Muscle of back (tissue), 11 donors: ENCODE data around the gene SRPRB. TPM values are rescaled to one million over a fixed set of nuclear protein-coding genes. Genes with fewer than 3 reads are reported as not detected.
A peak's percentile ranks its signal among the peaks of the same experiment; 100 is the strongest.

ENCODE experiments used
- DNase-seq, 3 donors: peaks; one replicate each; pipeline versions ENCODE4 v3.0.0 to v3.0.0-alpha.2; 2013
- polyA plus RNA-seq, 10 donors: library from polyadenylated mRNA; unstranded; fragments of 120-200 nt; gene quantifications; one replicate each; pipeline ENCODE4 v1.2.1, GENCODE V29; 2013; ENCODE audit not compliant: insufficient read length in 10 of 10

SRPRB gene
- polyA plus RNA-seq, 10 donors, result 32.4 to 43.4 (median 37.1) TPM

DNA sequence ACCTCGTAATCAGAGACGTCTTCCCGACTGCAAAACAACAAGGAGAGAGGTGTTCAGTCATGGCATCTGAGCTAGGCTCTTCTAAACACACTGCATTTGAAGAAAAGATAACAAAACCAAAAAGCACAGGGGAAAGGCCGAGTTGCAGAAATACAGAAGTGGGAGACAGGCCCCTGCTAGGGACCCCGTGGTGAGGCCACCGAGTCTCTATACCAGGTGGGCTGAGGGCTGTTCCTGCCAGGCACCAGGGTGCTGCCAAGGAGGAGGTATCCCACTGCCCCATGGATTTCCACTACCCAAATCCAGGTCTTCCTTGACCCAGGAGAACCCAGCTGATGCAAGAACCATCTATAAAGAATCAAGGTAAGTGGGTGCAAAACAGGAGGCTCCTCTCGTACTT is 59.0 kb downstream of the SRPRB start:
- no peak for DNase-seq

GRCh38 chr3:133865136-133865855 is 59.7 kb downstream of the SRPRB start:
- no peak for DNase-seq

DNA sequence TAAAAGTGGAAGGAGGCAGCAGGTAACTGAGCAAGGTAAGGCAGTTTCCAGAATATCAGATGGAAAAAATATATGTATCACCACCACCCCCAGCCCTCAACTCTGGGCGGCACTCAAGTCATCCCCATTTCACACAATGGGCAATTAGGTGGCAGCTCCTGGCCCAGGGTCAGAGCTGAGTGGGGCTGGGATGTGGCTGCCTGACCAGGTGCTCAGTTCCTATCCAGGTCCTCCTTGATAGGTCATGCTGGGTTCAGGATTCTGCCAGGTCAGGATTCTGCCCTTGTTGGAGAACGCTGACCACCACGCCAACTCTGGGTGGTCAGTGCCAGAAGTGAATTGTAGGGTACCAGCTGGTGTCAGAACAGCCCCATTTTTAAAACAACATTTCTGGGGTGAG is 60.5 kb downstream of the SRPRB start:
- no peak for DNase-seq

DNA sequence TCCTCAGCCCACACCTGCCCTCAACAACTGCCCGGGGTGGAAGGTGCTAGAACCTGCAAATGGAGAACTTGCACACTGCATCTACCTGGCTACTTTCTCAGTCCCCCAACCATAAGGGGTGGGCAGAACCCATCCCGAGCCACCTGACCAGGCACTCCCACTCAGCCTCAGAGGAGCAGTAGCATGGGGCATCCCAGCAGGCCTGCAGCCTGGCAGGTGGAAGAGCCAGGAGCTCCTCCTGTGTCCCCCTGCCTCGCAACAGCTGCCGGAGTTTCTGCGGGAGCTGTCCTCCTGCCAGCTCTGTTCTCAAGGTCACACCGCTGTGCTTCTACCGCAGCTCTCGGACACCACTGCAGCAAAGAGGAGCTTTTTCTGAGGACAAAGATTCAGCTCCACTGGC is 62.6 kb downstream of the SRPRB start:
- DNase-seq, result no peak

GRCh38 chr3:133868758-133869475 is 63.3 kb downstream of the SRPRB start:
- peak in 2 of 3 donors; percentile 10 to 26 for DNase-seq

- no peak for DNase-seq
These were observed 64.0 kb downstream of the SRPRB start for GRCh38 chr3:133869586-133869985.

DNA sequence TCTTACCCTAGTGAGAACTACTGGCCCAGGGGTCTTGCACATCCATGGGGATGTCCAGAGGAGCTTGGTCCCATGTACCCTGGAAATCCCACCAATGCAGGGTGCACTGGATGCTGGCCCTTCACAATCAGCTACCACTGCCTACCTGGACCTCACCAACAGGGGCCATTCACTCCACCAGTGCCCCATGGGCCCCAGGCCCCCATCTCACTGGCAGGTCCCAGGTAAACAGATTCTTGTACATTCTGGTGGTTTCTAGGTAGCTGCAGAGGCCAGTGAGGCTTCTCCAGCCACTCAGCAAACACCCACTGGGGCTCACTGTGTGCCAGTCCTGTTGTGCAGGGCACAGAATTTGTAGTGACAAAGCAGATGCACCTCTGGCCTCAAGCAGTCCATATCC is 65.2 kb downstream of the SRPRB start:
- no peak for DNase-seq

Other genes with a start within 250 kb of the SRPRB start
- 100 to 1,000 TPM; 127 to 184 (median 147) TPM for gene CDV3, start 232.1 kb upstream of the SRPRB start, polyA plus RNA-seq
- 10 to 100 TPM; 21.9 to 36.9 (median 26.7) TPM for gene TOPBP1, start 143.9 kb upstream of the SRPRB start, polyA plus RNA-seq
- 10 to 100 TPM in 1 of 10 donors, 1 to 10 TPM in 9; 1.2 to 15.6 (median 2.9) TPM for gene TF, start 59.4 kb upstream of the SRPRB start, polyA plus RNA-seq
- gene RAB6B, start 90.1 kb downstream of the SRPRB start, polyA plus RNA-seq, result 10 to 100 TPM in 3 of 10 donors, 1 to 10 TPM in 7; 6.6 to 13.1 (median 9.6) TPM
- gene SLCO2A1, start 224.1 kb downstream of the SRPRB start, polyA plus RNA-seq, result 1 to 10 TPM in 8 of 10 donors, under 1 TPM in 2; 0.88 to 6.6 (median 1.2) TPM